Ectodermal cell (in vitro differentiated cells): Measurements from ENCODE around the gene GPC5.

ENCODE experiments used
- H3K27ac ChIP-seq: 2 replicates; pipeline ENCODE4 v1.7.0; 2013; ENCODE audit warnings: mild to moderate bottlenecking, low read depth, low read length; ENCODE audit not compliant: insufficient read depth, poor library complexity, severe bottlenecking
- H3K27me3 ChIP-seq: 2 replicates; pipeline ENCODE4 v1.7.0; 2013; ENCODE audit warnings: mild to moderate bottlenecking, low read length; ENCODE audit not compliant: insufficient read depth, control insufficient read depth, poor library complexity, severe bottlenecking
- H3K36me3 ChIP-seq: one replicate; pipeline ENCODE4 v1.7.0; 2013; ENCODE audit warnings: low read length; ENCODE audit not compliant: control insufficient read depth, insufficient read depth
- H3K4me1 ChIP-seq: one replicate; pipeline ENCODE4 v1.7.0; 2013; ENCODE audit warnings: low read length; ENCODE audit not compliant: control insufficient read depth, insufficient read depth
- H3K4me3 ChIP-seq: 2 replicates; pipeline ENCODE4 v1.7.0; 2013; ENCODE audit warnings: low read depth, low read length, control low read depth; ENCODE audit not compliant: insufficient read depth
- H3K9me3 ChIP-seq: 2 replicates; pipeline ENCODE4 v1.7.0; 2013; ENCODE audit warnings: mild to moderate bottlenecking, low read length, moderate library complexity; ENCODE audit not compliant: control insufficient read depth
- WGBS, 2 experiments: methylation state at CpG; one replicate each; pipeline ENCODE4 v1.1.7; 2013; ENCODE audit warnings: missing lambda C conversion rate in 2 of 2; 5-methylcytosine and 5-hydroxymethylcytosine counted together

The GPC5 gene

DNA sequence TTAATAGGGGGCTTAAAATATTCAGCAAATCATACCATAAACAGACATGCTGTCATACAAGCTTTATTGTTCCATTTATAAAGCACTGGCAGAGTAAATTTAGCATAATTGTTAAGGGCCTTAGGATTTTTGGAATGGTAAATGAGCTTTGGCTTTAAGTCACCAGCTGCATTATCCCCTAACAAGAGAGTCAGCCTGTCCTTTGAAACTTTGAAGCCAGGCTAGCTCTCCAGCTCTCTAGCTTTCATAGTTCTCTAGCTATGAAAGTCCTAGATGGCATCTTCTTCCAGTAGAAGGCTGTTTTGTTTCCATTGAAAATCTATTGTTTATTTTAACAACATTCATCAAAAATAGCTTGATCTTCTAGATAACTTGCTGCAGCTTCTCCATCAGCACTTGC, 1407.3 kb downstream of the GPC5 start:
- no peaks in the 10 kb centered on the region for H3K9me3 ChIP-seq
- H3K4me1 ChIP-seq = no peaks in the 10 kb centered on the region
- no peaks in the 10 kb centered on the region for H3K27me3 ChIP-seq
- no peak overlapping the region for H3K4me3 ChIP-seq
- no peaks in the 10 kb centered on the region for H3K36me3 ChIP-seq
- no peak overlapping the region for H3K27ac ChIP-seq

DNA sequence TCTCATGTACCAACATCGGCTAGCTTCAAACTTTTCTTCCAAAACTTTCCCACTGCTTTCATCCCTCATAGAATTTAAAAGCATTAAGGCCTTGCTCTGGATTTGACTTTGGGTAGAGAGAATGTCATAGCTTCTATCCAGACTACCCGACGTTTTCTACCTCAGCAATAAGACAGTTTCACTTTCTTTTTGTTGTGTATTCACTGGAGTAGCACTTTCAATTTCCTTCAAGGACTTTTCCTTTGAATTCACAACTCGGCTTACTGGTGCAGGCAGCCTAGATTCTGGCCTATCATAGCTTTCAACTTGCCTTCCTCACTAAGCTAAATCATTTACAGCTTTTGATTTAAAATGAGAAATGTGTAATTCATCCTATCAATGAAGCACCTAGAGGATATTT, 1407.8 kb downstream of the GPC5 start:
- Histone ChIP-seq H3K9me3 (no peaks in the 10 kb centered on the region), H3K27ac (no peak overlapping the region), H3K36me3 (no peaks in the 10 kb centered on the region), H3K4me1 (no peaks in the 10 kb centered on the region), H3K27me3 (no peaks in the 10 kb centered on the region), H3K4me3 (no peak overlapping the region)
- WGBS, 2 experiments = 84 to 88% methylated on average over 4 of the region's 4 CpGs

DNA sequence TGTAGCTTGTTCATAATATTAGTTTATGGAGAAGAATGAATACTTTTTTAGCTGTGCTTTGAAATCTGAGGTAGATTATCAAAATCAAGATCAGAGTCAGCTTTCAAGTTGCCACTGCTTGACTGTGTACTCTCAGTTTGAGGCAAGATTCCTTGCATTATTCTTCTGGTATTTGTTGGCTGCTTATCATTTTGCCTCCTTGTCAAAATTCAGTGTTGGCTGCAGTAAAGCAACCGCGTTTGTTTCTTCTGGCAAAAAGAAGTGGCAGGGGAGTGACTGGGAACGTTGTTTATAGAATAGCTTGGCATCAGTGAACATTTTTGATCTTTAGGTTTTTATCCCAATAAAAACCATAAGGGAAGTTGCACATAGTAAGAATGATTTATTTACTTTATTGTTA, 1408.9 kb downstream of the GPC5 start:
- Histone ChIP-seq H3K27ac (no peak overlapping the region), H3K4me1 (no peaks in the 10 kb centered on the region), H3K36me3 (no peaks in the 10 kb centered on the region), H3K27me3 (no peaks in the 10 kb centered on the region), H3K4me3 (no peak overlapping the region), H3K9me3 (no peaks in the 10 kb centered on the region)
- WGBS, 2 experiments = 92 to 95% methylated on average over 3 of the region's 3 CpGs

DNA sequence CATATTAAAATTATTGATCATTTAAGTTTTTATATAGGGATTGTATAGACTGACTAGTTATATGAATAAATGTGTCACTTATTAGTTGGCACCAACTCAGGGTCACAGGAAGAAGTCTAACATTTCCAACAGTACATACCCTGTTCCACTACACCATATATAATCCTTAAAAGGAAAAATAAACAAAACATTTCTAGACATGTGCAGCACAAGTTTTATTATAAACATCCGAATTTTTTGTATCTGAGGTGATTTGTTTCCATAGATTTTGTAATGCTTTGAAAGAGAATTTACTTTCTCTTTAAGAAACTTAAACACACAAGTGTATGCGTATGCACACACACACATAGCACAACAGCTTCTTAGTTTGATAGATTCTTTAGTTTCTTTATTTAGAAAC, 1409.5 kb downstream of the GPC5 start:
- H3K9me3 ChIP-seq = no peaks in the 10 kb centered on the region
- 90% methylated on average over 2 of the region's 2 CpGs; no CpG with 5 or more reads in 1 of the 2 experiments for WGBS, 2 experiments
- no peak overlapping the region for H3K4me3 ChIP-seq
- H3K4me1 ChIP-seq = no peaks in the 10 kb centered on the region
- no peaks in the 10 kb centered on the region for H3K36me3 ChIP-seq
- H3K27me3 ChIP-seq = no peaks in the 10 kb centered on the region
- H3K27ac ChIP-seq = no peak overlapping the region

DNA sequence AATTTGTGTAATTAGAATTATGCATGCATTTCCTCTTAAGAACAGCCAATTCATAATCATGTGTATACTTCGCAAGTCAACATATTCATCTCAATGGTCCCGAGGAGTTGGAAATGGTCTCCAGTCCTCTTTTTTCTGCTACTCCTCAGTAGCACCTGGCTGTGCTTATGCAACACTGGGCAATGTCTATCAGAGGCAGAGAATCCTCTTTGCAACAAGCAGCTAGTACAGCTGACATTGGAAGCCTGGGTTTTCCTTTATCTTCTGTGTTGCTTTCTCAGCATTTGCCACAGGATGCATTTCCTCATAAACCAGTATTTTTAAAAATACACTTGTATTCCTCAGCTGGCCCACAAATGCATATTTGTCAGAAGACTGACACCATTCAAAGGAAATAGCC, 1422.9 kb downstream of the GPC5 start:
- Histone ChIP-seq H3K4me3 (no peak overlapping the region), H3K9me3 (no peaks in the 10 kb centered on the region), H3K27ac (no peak overlapping the region), H3K4me1 (no peaks in the 10 kb centered on the region), H3K36me3 (no peaks in the 10 kb centered on the region), H3K27me3 (no peaks in the 10 kb centered on the region)
- WGBS, 2 experiments = 91 to 94% methylated on average over 2 of the region's 2 CpGs

DNA sequence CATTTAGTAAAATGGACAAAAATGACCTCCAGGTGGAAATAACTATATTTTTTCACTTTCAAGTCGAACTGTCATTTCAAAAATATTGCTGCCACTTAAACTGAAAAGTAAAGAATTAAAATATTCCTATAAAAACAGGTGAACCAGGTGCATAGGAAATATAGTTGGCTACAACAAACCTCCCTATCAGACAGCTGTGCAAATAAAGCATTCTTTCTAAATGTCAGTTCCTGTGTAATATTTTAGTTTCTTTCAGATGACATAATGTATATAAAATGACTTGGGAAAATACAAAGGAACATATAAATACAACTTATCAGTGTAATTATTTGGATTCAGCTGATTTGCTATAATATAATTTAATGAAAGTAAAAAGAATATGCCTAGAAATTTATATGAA, 1424.6 kb downstream of the GPC5 start:
- Histone ChIP-seq H3K36me3 (no peaks in the 10 kb centered on the region), H3K4me1 (no peaks in the 10 kb centered on the region), H3K27me3 (no peaks in the 10 kb centered on the region), H3K9me3 (no peaks in the 10 kb centered on the region), H3K4me3 (no peak overlapping the region), H3K27ac (no peak overlapping the region)
- WGBS, 2 experiments = 67% methylated on average over 1 of the region's 1 CpG; no CpG with 5 or more reads in 1 of the 2 experiments

DNA sequence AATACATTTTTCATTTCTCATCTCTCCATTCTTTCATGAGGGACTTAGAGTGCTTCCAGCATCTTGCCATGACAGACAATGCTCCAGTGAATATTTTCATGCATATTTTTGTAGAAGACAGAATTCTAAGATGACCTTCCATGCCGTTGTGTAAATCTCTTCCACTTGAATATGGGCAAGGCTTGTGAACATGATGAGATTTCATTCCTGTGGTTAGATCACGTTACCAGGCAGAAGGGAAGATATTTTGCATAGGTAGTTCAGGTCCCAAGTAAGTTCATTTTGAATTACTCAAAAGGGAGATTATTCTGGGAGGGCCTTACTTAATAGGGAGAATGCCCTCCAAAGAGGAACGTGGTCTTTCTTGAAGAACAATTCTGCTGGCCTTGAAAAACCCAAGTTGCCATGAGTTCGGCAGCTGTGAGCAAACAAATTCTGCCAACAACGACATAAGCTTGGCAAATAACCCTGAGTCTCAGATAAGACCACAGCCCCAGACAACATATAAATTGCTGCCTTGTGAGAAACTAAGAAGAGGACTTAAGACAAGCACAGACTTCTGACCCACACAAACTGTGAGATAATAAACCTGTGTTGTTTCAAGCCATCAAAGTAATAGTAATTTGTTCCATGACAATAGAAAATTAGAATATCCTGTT, 1427.6 kb downstream of the GPC5 start:
- no peak overlapping the region for H3K27ac ChIP-seq
- H3K36me3 ChIP-seq = no peaks in the 10 kb centered on the region
- no peaks in the 10 kb centered on the region for H3K27me3 ChIP-seq
- H3K4me1 ChIP-seq = no peaks in the 10 kb centered on the region
- WGBS, 2 experiments = 92 to 93% methylated on average over 5 of the region's 5 CpGs
- no peak overlapping the region for H3K4me3 ChIP-seq
- H3K9me3 ChIP-seq = no peaks in the 10 kb centered on the region

DNA sequence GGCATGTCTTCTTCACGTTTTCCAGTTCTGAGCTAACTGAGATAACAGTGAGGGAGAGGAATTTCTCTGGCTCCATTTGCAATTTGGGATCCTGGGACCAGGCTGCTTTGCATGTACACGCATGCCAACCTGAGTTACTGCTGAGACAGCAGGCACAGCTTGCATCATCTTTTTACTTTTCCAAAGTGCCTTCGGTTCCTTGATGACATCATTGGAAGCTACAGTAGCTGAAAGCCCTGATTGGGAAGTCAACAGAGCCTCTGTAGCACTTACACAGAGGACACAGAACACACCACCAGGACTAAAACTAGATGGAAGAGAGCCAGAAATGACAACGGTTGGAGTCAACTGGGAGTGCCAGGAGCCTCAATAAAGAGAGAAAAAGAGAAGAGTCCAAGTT, 1429.1 kb downstream of the GPC5 start:
- Histone ChIP-seq H3K27me3 (no peaks in the 10 kb centered on the region), H3K9me3 (no peaks in the 10 kb centered on the region), H3K4me1 (no peaks in the 10 kb centered on the region), H3K4me3 (no peak overlapping the region), H3K36me3 (no peaks in the 10 kb centered on the region), H3K27ac (no peak overlapping the region)
- 91% methylated on average over 4 of the region's 4 CpGs for WGBS, 2 experiments

DNA sequence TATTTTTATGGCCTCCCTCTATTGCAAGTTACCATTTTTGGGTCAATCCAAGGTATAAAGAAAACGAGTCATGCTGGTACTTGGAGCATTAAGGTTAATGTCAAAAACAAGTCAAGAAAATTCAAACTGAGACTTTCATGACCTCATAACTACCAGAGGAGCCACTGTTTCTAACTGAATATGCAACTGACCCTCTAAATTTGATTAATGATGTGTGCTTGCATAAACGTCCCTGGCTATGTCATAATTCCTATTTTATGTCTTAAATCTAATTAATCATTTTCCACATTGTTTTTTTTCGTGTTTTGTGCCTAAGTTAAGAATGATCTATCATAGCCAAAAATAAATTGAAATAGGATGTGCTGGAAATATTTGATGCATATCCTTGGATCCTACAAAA, 1431.5 kb downstream of the GPC5 start:
- Histone ChIP-seq H3K4me3 (no peak overlapping the region), H3K27me3 (no peaks in the 10 kb centered on the region)
- 85 to 93% methylated on average over 1 to 2 of the region's 3 CpGs for WGBS, 2 experiments

DNA sequence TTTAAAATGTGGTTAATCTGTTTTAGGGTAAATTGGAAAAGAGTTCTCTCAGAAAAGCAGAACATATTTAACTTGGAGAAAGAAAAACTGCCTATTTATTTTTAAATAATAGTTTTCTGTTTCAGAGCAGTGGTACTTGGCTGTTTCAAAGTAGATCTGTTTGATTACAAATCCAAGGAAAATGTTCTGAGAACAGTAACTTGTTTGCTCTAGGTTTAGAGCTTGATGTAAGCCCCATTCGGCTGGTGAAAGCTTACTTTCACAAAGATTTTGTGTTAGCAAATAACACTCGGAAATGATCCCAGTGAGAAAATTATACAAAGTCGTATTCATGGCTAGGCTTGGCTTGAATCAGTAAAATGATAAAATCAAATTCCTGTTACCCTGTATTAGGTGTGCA, 1432.4 kb downstream of the GPC5 start:
- Histone ChIP-seq H3K27me3 (no peaks in the 10 kb centered on the region), H3K4me1 (no peaks in the 10 kb centered on the region), H3K9me3 (no peaks in the 10 kb centered on the region), H3K36me3 (no peaks in the 10 kb centered on the region), H3K27ac (no peak overlapping the region), H3K4me3 (no peak overlapping the region)
- 96 to 99% methylated on average over 3 of the region's 3 CpGs for WGBS, 2 experiments

More for the DNA sequence above, 1431.5 kb downstream of the GPC5 start:
- Histone ChIP-seq H3K4me1 (no peaks in the 10 kb centered on the region), H3K9me3 (no peaks in the 10 kb centered on the region), H3K36me3 (no peaks in the 10 kb centered on the region), H3K27ac (no peak overlapping the region)

DNA sequence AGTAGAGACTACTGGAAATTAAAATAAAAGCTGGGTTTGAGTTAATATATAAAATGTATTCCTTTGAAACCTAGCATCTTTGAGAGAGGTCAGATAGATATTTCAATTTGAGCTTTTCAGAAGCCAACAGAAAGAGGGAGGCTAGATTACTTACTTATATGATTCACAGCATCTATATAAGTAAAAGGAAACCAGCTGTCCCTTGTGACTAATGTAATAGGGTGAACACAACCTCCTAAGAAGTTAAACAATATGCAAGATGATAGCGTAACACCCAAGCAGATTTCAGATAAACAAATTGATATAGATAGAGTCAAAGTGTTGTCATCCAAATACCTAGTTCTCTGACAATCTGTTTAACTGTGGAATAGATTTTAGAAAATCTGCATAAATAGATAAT, 1434.7 kb downstream of the GPC5 start:
- Histone ChIP-seq H3K27me3 (no peaks in the 10 kb centered on the region), H3K4me3 (no peak overlapping the region), H3K4me1 (no peaks in the 10 kb centered on the region), H3K9me3 (no peaks in the 10 kb centered on the region), H3K36me3 (no peaks in the 10 kb centered on the region), H3K27ac (no peak overlapping the region)
- WGBS, 2 experiments = 100% methylated on average over 1 of the region's 1 CpG
